ENCODE measurements around the gene GLCE.
"Not testable (repeated sequence)": the region's sequence is repeated elsewhere in the genome, so short reads cannot be mapped to it uniquely, and the experiment has no call there.

GLCE gene

GRCh38 chr15:69302087-69302486 lies 141.7 kb downstream of the GLCE start:
- not testable (repeated sequence) for H3K9me3 ChIP-seq (ENCODE audit: control insufficient read depth, insufficient read depth, low read length); H3K27ac ChIP-seq (ENCODE audit: low read depth, low read length); H3K9ac ChIP-seq (ENCODE audit: low read depth, low read length); H3K36me3 ChIP-seq (ENCODE audit: control insufficient read depth, insufficient read depth, low read length); H3K4me3 ChIP-seq (ENCODE audit: low read depth, low read length)
- peaks cover 34% of the 10 kb centered on the region for H3K27me3 ChIP-seq (ENCODE audit: control insufficient read depth, insufficient read depth, low read length)
- H3K4me1 ChIP-seq (ENCODE audit: control insufficient read depth, insufficient read depth, low read length), result peaks cover 18% of the 10 kb centered on the region

- no peak overlapping the region for H3K9ac ChIP-seq (ENCODE audit: low read depth, low read length)
- H3K4me1 ChIP-seq (ENCODE audit: control insufficient read depth, insufficient read depth, low read length), result peaks cover 18% of the 10 kb centered on the region
- peaks cover 25% of the 10 kb centered on the region for H3K27me3 ChIP-seq (ENCODE audit: control insufficient read depth, insufficient read depth, low read length)
- no peaks in the 10 kb centered on the region for H3K36me3 ChIP-seq (ENCODE audit: control insufficient read depth, insufficient read depth, low read length)
- no peaks in the 10 kb centered on the region for H3K9me3 ChIP-seq (ENCODE audit: control insufficient read depth, insufficient read depth, low read length)
- no peak overlapping the region for H3K4me3 ChIP-seq (ENCODE audit: low read depth, low read length)
- no peak overlapping the region for H3K27ac ChIP-seq (ENCODE audit: low read depth, low read length)
These were observed 142.5 kb downstream of the GLCE start for GRCh38 chr15:69302929-69303328.

GRCh38 chr15:69303337-69304181 lies 143.1 kb downstream of the GLCE start:
- peaks cover 19% of the 10 kb centered on the region for H3K27me3 ChIP-seq (ENCODE audit: control insufficient read depth, insufficient read depth, low read length)
- H3K4me3 ChIP-seq (ENCODE audit: low read depth, low read length), result no peak overlapping the region
- no peak overlapping the region for H3K9ac ChIP-seq (ENCODE audit: low read depth, low read length)
- no peaks in the 10 kb centered on the region for H3K36me3 ChIP-seq (ENCODE audit: control insufficient read depth, insufficient read depth, low read length)
- H3K9me3 ChIP-seq (ENCODE audit: control insufficient read depth, insufficient read depth, low read length), result no peaks in the 10 kb centered on the region
- H3K27ac ChIP-seq (ENCODE audit: low read depth, low read length), result no peak overlapping the region
- H3K4me1 ChIP-seq (ENCODE audit: control insufficient read depth, insufficient read depth, low read length), result peaks cover 13% of the 10 kb centered on the region; the same call in 1 of the 2 replicates

- Histone ChIP-seq H3K27ac (ENCODE audit: low read depth, low read length) (no peak overlapping the region), H3K36me3 (ENCODE audit: control insufficient read depth, insufficient read depth, low read length) (no peaks in the 10 kb centered on the region), H3K9me3 (ENCODE audit: control insufficient read depth, insufficient read depth, low read length) (no peaks in the 10 kb centered on the region), H3K27me3 (ENCODE audit: control insufficient read depth, insufficient read depth, low read length) (peaks cover 13% of the 10 kb centered on the region), H3K4me3 (ENCODE audit: low read depth, low read length) (no peak overlapping the region), H3K9ac (ENCODE audit: low read depth, low read length) (no peak overlapping the region), H3K4me1 (ENCODE audit: control insufficient read depth, insufficient read depth, low read length) (peaks cover 12% of the 10 kb centered on the region; the same call in 1 of the 2 replicates)
These were observed 143.7 kb downstream of the GLCE start for GRCh38 chr15:69304182-69304545.

GRCh38 chr15:69305204-69305931 lies 144.9 kb downstream of the GLCE start:
- Histone ChIP-seq H3K4me3 (ENCODE audit: low read depth, low read length) (no peak overlapping the region), H3K9me3 (ENCODE audit: control insufficient read depth, insufficient read depth, low read length) (no peaks in the 10 kb centered on the region), H3K27ac (ENCODE audit: low read depth, low read length) (no peak overlapping the region), H3K36me3 (ENCODE audit: control insufficient read depth, insufficient read depth, low read length) (no peaks in the 10 kb centered on the region), H3K27me3 (ENCODE audit: control insufficient read depth, insufficient read depth, low read length) (peaks cover 1% of the 10 kb centered on the region), H3K4me1 (ENCODE audit: control insufficient read depth, insufficient read depth, low read length) (peaks cover 4% of the 10 kb centered on the region; the same call in 1 of the 2 replicates), H3K9ac (ENCODE audit: low read depth, low read length) (no peak overlapping the region)

- no peak overlapping the region for H3K27ac ChIP-seq (ENCODE audit: low read depth, low read length)
- no peaks in the 10 kb centered on the region for H3K9me3 ChIP-seq (ENCODE audit: control insufficient read depth, insufficient read depth, low read length)
- peaks cover 4% of the 10 kb centered on the region; the same call in 1 of the 2 replicates for H3K4me1 ChIP-seq (ENCODE audit: control insufficient read depth, insufficient read depth, low read length)
- no peak overlapping the region for H3K9ac ChIP-seq (ENCODE audit: low read depth, low read length)
- no peaks in the 10 kb centered on the region for H3K27me3 ChIP-seq (ENCODE audit: control insufficient read depth, insufficient read depth, low read length)
- H3K36me3 ChIP-seq (ENCODE audit: control insufficient read depth, insufficient read depth, low read length), result no peaks in the 10 kb centered on the region
- no peak overlapping the region for H3K4me3 ChIP-seq (ENCODE audit: low read depth, low read length)
These were observed 145.6 kb downstream of the GLCE start for GRCh38 chr15:69305933-69306568.

- no peak overlapping the region for H3K4me3 ChIP-seq (ENCODE audit: low read depth, low read length)
- no peaks in the 10 kb centered on the region for H3K27me3 ChIP-seq (ENCODE audit: control insufficient read depth, insufficient read depth, low read length)
- no peak overlapping the region for H3K27ac ChIP-seq (ENCODE audit: low read depth, low read length)
- H3K9me3 ChIP-seq (ENCODE audit: control insufficient read depth, insufficient read depth, low read length), result no peaks in the 10 kb centered on the region
- no peak overlapping the region for H3K9ac ChIP-seq (ENCODE audit: low read depth, low read length)
- H3K36me3 ChIP-seq (ENCODE audit: control insufficient read depth, insufficient read depth, low read length), result no peaks in the 10 kb centered on the region
- peaks cover 4% of the 10 kb centered on the region; the same call in 1 of the 2 replicates for H3K4me1 ChIP-seq (ENCODE audit: control insufficient read depth, insufficient read depth, low read length)
These were observed 147.5 kb downstream of the GLCE start for GRCh38 chr15:69307939-69308338.

GRCh38 chr15:69308949-69309348 lies 148.5 kb downstream of the GLCE start:
- no peaks in the 10 kb centered on the region for H3K9me3 ChIP-seq (ENCODE audit: control insufficient read depth, insufficient read depth, low read length)
- H3K4me1 ChIP-seq (ENCODE audit: control insufficient read depth, insufficient read depth, low read length), result peaks cover 4% of the 10 kb centered on the region; the same call in 1 of the 2 replicates
- no peaks in the 10 kb centered on the region for H3K36me3 ChIP-seq (ENCODE audit: control insufficient read depth, insufficient read depth, low read length)
- no peak overlapping the region for H3K9ac ChIP-seq (ENCODE audit: low read depth, low read length)
- no peaks in the 10 kb centered on the region for H3K27me3 ChIP-seq (ENCODE audit: control insufficient read depth, insufficient read depth, low read length)
- no peak overlapping the region for H3K4me3 ChIP-seq (ENCODE audit: low read depth, low read length)
- no peak overlapping the region for H3K27ac ChIP-seq (ENCODE audit: low read depth, low read length)

GRCh38 chr15:69311319-69311721 lies 150.9 kb downstream of the GLCE start:
- no peak overlapping the region for H3K4me3 ChIP-seq (ENCODE audit: low read depth, low read length)
- H3K9me3 ChIP-seq (ENCODE audit: control insufficient read depth, insufficient read depth, low read length), result no peaks in the 10 kb centered on the region
- no peak overlapping the region for H3K9ac ChIP-seq (ENCODE audit: low read depth, low read length)
- H3K27me3 ChIP-seq (ENCODE audit: control insufficient read depth, insufficient read depth, low read length), result no peaks in the 10 kb centered on the region
- no peak overlapping the region for H3K27ac ChIP-seq (ENCODE audit: low read depth, low read length)
- H3K4me1 ChIP-seq (ENCODE audit: control insufficient read depth, insufficient read depth, low read length), result no peaks in the 10 kb centered on the region
- H3K36me3 ChIP-seq (ENCODE audit: control insufficient read depth, insufficient read depth, low read length), result no peaks in the 10 kb centered on the region

GRCh38 chr15:69313432-69314000 lies 153.1 kb downstream of the GLCE start:
- H3K36me3 ChIP-seq (ENCODE audit: control insufficient read depth, insufficient read depth, low read length), result no peaks in the 10 kb centered on the region
- no peak overlapping the region for H3K4me3 ChIP-seq (ENCODE audit: low read depth, low read length)
- H3K4me1 ChIP-seq (ENCODE audit: control insufficient read depth, insufficient read depth, low read length), result peaks cover 9% of the 10 kb centered on the region
- H3K27me3 ChIP-seq (ENCODE audit: control insufficient read depth, insufficient read depth, low read length), result no peaks in the 10 kb centered on the region
- H3K9ac ChIP-seq (ENCODE audit: low read depth, low read length), result no peak overlapping the region
- no peak overlapping the region for H3K27ac ChIP-seq (ENCODE audit: low read depth, low read length)
- no peaks in the 10 kb centered on the region for H3K9me3 ChIP-seq (ENCODE audit: control insufficient read depth, insufficient read depth, low read length)

All from HUES48 (cell line).